K562 (cell line): ENCODE data around the gene PPP1R9B. TPM values are rescaled to one million over a fixed set of nuclear protein-coding genes. Genes with fewer than 3 reads are reported as not detected.

ENCODE experiments used
- ATF7 ChIP-seq: fragments of 450-650 bp; IDR thresholded peaks from 2 replicates; pipeline ENCODE4 v1.7.1; 2014; ENCODE audit warnings: mild to moderate bottlenecking, moderate library complexity
- CHCHD3 ChIP-seq: fragments of 250-450 bp; sonication (Bioruptor Pico); IDR thresholded peaks from 2 replicates; pipeline ENCODE4 v2.1.2; 2022; ENCODE audit warnings: mild to moderate bottlenecking
- LARP7 ChIP-seq: fragments of 450-650 bp; IDR thresholded peaks from 2 replicates; pipeline ENCODE4 v1.6.1; 2016
- RAD51 ChIP-seq: fragments of 450-650 bp; IDR thresholded peaks from 2 replicates; pipeline ENCODE4 v1.7.1; 2016; ENCODE audit warnings: low read depth, mild to moderate bottlenecking, borderline replicate concordance
- SIN3A ChIP-seq, 2 experiments: fragments of 150-350 bp in 1 of 2; IDR thresholded peaks; 2 replicates each; pipeline ENCODE4 v1.6.1; 2011 to 2016; ENCODE audit warnings: borderline replicate concordance in 2 of 2, low read depth in 2 of 2, low read length in 2 of 2, mild to moderate bottlenecking in 2 of 2, moderate library complexity in 2 of 2; ENCODE audit not compliant: control insufficient read depth in 1 of 2
- SMAD4 ChIP-seq: fragments of 250-450 bp; sonication (Bioruptor Pico); conservative IDR thresholded peaks from 2 replicates; pipeline ENCODE4 v1.8.0; 2021; ENCODE audit warnings: inconsistent platforms, mild to moderate bottlenecking, moderate library complexity
- SOX6 ChIP-seq: fragments of 450-650 bp; IDR thresholded peaks from 2 replicates; pipeline ENCODE4 v1.6.1; 2014; ENCODE audit warnings: mild to moderate bottlenecking
- TAF1 ChIP-seq: IDR thresholded peaks from 2 replicates; pipeline ENCODE4 v1.6.1; 2011; ENCODE audit warnings: mild to moderate bottlenecking, low read length, moderate library complexity; ENCODE audit not compliant: insufficient read depth, control insufficient read depth, severe bottlenecking; ENCODE audit errors: extremely low read depth
- TEAD1 ChIP-seq, 2 experiments: fragments of 450-650 bp in 1 of 2; sonication (generic) in 1 of 2; formaldehyde crosslinking; IDR thresholded peaks; 2 replicates each; pipeline versions ENCODE4 v1.4.0 to v1.8.0; 2020 to 2022; ENCODE audit warnings: mild to moderate bottlenecking in 2 of 2, missing genetic modification reagents in 1 of 2
- TEAD2 ChIP-seq: fragments of 450-650 bp; IDR thresholded peaks from 2 replicates; pipeline ENCODE4 v1.6.1; 2016; ENCODE audit warnings: missing genetic modification characterization, control low read depth, missing compliant biosample characterization
- ZKSCAN8 ChIP-seq: fragments of 200-800 bp; sonication (Bioruptor generic); IDR thresholded peaks from 2 replicates; pipeline ENCODE4 v1.6.1; 2016; ENCODE audit warnings: missing genetic modification characterization, missing compliant biosample characterization
- ZNF253 ChIP-seq: fragments of 250-450 bp; sonication (Bioruptor Pico); conservative IDR thresholded peaks from 2 replicates; pipeline ENCODE4 v1.6.1; 2021; ENCODE audit warnings: mild to moderate bottlenecking
- ZNF316 ChIP-seq: fragments of 450-650 bp; IDR thresholded peaks from 2 replicates; pipeline ENCODE4 v1.6.1; 2016
- ZSCAN29 ChIP-seq: fragments of 450-650 bp; IDR thresholded peaks from 2 replicates; pipeline ENCODE4 v1.6.1; 2017
- polyA plus RNA-seq, 8 experiments: library from polyadenylated mRNA; depleted of rRNA in 4 of 8; stranded (reverse) in 5 of 8; unstranded in 3 of 8; fragments of >200 nt; fragmentation: Nextera tagmentation in 2 of 8; fragmentation: Illumina TruSeq in 1 of 8; extraction: Ambion mirVana in 2 of 8; extraction: Trizol in 1 of 8; gene quantifications; 2 replicates each; pipeline versions ENCODE4 v1.2.1 to v1.2.3, GENCODE V29; 2011 to 2014; ENCODE audit warnings: inconsistent platforms in 1 of 8, missing spikeins in 1 of 8
- total RNA-seq, 7 experiments: library from RNA; depleted of rRNA in 6 of 7; stranded (reverse); fragments of >200 nt in 6 of 7; fragmentation: Illumina TruSeq in 2 of 7; extraction: Trizol in 2 of 7; gene quantifications; 2 replicates each; pipeline versions ENCODE4 v1.2.1 to v1.2.3, GENCODE V29; 2011 to 2021; ENCODE audit warnings: low replicate concordance in 1 of 7
- TF ChIP-seq, protein P1 (sequence below): fragments of 450-650 bp; formaldehyde crosslinking; IDR thresholded peaks from 2 replicates; pipeline ENCODE4 v1.4.0; 2022; ENCODE audit warnings: mild to moderate bottlenecking, moderate library complexity
- TF ChIP-seq, protein P2 (sequence below): fragments of 450-650 bp; IDR thresholded peaks from 2 replicates; pipeline ENCODE4 v1.6.1; 2016; ENCODE audit warnings: antibody characterized with exemption
- TF ChIP-seq, protein P3 (sequence below), 2 experiments: IDR thresholded peaks; 2 replicates each; pipeline ENCODE4 v1.6.1; 2011; ENCODE audit warnings: borderline replicate concordance in 1 of 2, control low read depth in 1 of 2, low read depth in 1 of 2, low read length in 1 of 2, mild to moderate bottlenecking in 1 of 2, mixed read lengths in 1 of 2, moderate library complexity in 1 of 2; ENCODE audit not compliant: insufficient read depth in 1 of 2, insufficient read length in 1 of 2, poor library complexity in 1 of 2, severe bottlenecking in 1 of 2; ENCODE audit errors: extremely low read depth in 1 of 2
- TF ChIP-seq, protein P4 (sequence below), 2 experiments: fragments of 450-650 bp in 1 of 2; sonication (generic) in 1 of 2; formaldehyde crosslinking; conservative IDR thresholded peaks; 2 replicates each; pipeline versions ENCODE4 v1.4.0 to v1.8.1; 2020 to 2022; ENCODE audit warnings: mild to moderate bottlenecking in 1 of 2, missing genetic modification reagents in 1 of 2
- TF ChIP-seq, protein P5 (sequence below): fragments of 450-650 bp; IDR thresholded peaks from 2 replicates; pipeline ENCODE4 v1.6.1; 2018; ENCODE audit not compliant: partially characterized antibody

Gene PPP1R9B
- total and polyA plus RNA-seq, 9 of the 15 experiments (the other 6 are each of a cell fraction or from before 2014, with no cell fraction given), result 0.10 to 63.5 (median 24.7) TPM

DNA sequence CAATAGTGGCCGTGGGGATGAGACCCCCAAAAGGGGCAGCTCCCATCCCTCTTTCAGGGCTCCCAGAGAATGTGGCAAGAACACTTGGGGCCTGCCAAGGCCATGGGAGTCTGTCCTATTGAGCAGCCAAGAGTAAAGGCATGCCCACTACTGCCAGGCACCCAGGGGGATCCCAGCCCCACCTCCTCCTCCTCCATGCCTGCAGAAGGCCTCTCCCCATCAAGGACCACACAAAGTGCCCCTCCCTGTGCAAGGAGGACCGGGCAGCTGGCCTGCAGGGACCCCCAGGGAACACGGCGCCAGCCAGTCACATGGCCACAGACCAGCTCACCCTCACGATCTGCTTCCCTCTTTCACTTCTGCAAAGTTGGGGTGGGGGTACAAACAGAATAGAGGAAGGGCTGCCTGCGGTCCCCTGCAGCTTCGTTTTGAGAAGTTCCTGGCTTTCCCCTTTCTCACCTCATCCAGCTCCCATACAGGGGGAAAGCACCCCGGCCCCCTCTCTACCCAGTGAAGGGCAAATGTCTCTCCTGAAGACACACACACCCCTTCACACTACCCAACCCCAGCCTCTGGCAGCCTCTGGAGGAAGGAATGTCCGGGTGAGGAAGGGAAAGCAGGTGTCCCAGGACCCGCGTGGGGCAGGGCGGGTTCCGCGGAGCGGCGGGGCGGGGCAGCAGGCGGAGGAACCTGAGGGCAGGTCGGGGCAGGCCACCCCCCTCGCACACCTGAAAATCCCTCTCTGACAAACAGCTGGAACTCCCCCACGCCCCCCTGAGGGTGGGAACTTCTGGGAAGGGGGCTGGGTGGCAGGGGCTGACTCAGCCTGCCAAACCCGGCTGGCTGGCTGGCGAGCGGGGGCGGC, 2.0 kb downstream of the PPP1R9B start (continued):
- no peak for TF ChIP-seq TAF1
- TF ChIP-seq, protein P1, sequence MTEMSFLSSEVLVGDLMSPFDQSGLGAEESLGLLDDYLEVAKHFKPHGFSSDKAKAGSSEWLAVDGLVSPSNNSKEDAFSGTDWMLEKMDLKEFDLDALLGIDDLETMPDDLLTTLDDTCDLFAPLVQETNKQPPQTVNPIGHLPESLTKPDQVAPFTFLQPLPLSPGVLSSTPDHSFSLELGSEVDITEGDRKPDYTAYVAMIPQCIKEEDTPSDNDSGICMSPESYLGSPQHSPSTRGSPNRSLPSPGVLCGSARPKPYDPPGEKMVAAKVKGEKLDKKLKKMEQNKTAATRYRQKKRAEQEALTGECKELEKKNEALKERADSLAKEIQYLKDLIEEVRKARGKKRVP (CRISPR knock-in tag), result no peak
- no peak for TF ChIP-seq CHCHD3 (CRISPR knock-in tag)
- peak; percentile 34; the same call in 1 of the 2 replicates for TF ChIP-seq RAD51
- TF ChIP-seq ZKSCAN8 (CRISPR knock-in tag), result no peak
- TF ChIP-seq, protein P2, sequence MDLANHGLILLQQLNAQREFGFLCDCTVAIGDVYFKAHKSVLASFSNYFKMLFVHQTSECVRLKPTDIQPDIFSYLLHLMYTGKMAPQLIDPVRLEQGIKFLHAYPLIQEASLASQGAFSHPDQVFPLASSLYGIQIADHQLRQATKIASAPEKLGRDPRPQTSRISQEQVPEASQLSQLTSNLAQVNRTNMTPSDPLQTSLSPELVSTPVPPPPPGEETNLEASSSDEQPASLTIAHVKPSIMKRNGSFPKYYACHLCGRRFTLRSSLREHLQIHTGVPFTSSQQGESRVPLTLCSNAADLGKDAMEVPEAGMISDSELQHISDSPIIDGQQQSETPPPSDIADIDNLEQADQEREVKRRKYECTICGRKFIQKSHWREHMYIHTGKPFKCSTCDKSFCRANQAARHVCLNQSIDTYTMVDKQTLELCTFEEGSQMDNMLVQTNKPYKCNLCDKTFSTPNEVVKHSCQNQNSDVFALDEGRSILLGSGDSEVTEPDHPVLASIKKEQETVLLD, result no peak
- no peak for TF ChIP-seq ZSCAN29
- TF ChIP-seq LARP7, result no peak
- 0 out of 2 replicates have a peak, but pooled peaks have one; percentile 30 for TF ChIP-seq TEAD2 (tag)
- TF ChIP-seq TEAD1 (CRISPR knock-in tag; IDR thresholded peaks at IDR 0.05), result peak; percentile 30 to 69; a peak in 1 of 4 replicates
- no peak for TF ChIP-seq SOX6
- no peak for TF ChIP-seq ZNF253
- TF ChIP-seq, protein P3, sequence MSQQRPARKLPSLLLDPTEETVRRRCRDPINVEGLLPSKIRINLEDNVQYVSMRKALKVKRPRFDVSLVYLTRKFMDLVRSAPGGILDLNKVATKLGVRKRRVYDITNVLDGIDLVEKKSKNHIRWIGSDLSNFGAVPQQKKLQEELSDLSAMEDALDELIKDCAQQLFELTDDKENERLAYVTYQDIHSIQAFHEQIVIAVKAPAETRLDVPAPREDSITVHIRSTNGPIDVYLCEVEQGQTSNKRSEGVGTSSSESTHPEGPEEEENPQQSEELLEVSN (IDR thresholded peaks at IDR 0.05; ENCODE audit: borderline replicate concordance in 1 of 2, extremely low read depth in 1 of 2, insufficient read depth in 1 of 2, insufficient read length in 1 of 2, low read depth in 1 of 2, low read length in 1 of 2, poor library complexity in 1 of 2, severe bottlenecking in 1 of 2), result peak in 1 of 2 experiments; percentile 28
- TF ChIP-seq SIN3A (IDR thresholded peaks at IDR 0.05; ENCODE audit: borderline replicate concordance in 2 of 2, control insufficient read depth in 1 of 2, low read depth in 2 of 2, low read length in 2 of 2), result peak; percentile 50 to 90; a peak in 1 of 4 replicates
- no peak for TF ChIP-seq ATF7
- TF ChIP-seq SMAD4 (CRISPR knock-in tag), result no peak
- no peak for TF ChIP-seq ZNF316
- TF ChIP-seq, protein P4, sequence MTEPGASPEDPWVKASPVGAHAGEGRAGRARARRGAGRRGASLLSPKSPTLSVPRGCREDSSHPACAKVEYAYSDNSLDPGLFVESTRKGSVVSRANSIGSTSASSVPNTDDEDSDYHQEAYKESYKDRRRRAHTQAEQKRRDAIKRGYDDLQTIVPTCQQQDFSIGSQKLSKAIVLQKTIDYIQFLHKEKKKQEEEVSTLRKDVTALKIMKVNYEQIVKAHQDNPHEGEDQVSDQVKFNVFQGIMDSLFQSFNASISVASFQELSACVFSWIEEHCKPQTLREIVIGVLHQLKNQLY (CRISPR knock-in tag; conservative IDR thresholded peaks at IDR 0.05), result no peak
- TF ChIP-seq, protein P5, sequence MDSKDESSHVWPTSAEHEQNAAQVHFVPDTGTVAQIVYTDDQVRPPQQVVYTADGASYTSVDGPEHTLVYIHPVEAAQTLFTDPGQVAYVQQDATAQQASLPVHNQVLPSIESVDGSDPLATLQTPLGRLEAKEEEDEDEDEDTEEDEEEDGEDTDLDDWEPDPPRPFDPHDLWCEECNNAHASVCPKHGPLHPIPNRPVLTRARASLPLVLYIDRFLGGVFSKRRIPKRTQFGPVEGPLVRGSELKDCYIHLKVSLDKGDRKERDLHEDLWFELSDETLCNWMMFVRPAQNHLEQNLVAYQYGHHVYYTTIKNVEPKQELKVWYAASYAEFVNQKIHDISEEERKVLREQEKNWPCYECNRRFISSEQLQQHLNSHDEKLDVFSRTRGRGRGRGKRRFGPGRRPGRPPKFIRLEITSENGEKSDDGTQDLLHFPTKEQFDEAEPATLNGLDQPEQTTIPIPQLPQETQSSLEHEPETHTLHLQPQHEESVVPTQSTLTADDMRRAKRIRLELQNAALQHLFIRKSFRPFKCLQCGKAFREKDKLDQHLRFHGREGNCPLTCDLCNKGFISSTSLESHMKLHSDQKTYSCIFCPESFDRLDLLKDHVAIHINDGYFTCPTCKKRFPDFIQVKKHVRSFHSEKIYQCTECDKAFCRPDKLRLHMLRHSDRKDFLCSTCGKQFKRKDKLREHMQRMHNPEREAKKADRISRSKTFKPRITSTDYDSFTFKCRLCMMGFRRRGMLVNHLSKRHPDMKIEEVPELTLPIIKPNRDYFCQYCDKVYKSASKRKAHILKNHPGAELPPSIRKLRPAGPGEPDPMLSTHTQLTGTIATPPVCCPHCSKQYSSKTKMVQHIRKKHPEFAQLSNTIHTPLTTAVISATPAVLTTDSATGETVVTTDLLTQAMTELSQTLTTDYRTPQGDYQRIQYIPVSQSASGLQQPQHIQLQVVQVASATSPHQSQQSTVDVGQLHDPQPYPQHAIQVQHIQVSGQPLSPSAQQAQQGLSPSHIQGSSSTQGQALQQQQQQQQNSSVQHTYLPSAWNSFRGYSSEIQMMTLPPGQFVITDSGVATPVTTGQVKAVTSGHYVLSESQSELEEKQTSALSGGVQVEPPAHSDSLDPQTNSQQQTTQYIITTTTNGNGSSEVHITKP, result peak; percentile 7
